GM18909 (cell line): ENCODE results near the gene CLMP.
"Not testable (repeated sequence)": the region's sequence is repeated elsewhere in the genome, so short reads cannot be mapped to it uniquely, and the experiment has no call there.

ENCODE experiments used
- ATAC-seq: cut with Tn5 transposase; IDR thresholded peaks from one replicate; pipeline ENCODE4 v1.9.1; 2021; ENCODE audit warnings: mild to moderate bottlenecking; ENCODE audit not compliant: unreplicated experiment, poor library complexity

Gene CLMP

GRCh38 chr11:123173856-123174186, 21.2 kb downstream of the CLMP start:
- ATAC-seq = no peak

GRCh38 chr11:123173040-123173855, 21.8 kb downstream of the CLMP start:
- no peak for ATAC-seq

GRCh38 chr11:123170929-123171328, 24.1 kb downstream of the CLMP start:
- no peak for ATAC-seq

GRCh38 chr11:123169821-123170220, 25.2 kb downstream of the CLMP start:
- ATAC-seq = no peak

GRCh38 chr11:123168955-123169484, 26.0 kb downstream of the CLMP start:
- no peak for ATAC-seq

GRCh38 chr11:123168241-123168640, 26.8 kb downstream of the CLMP start:
- no peak for ATAC-seq

GRCh38 chr11:123166071-123166559, 28.9 kb downstream of the CLMP start:
- no peak for ATAC-seq

- no peak for ATAC-seq
Observed at GRCh38 chr11:123164732-123165450, 30.2 kb downstream of the CLMP start.

- ATAC-seq = no peak
Observed at GRCh38 chr11:123163621-123164020, 31.4 kb downstream of the CLMP start.

GRCh38 chr11:123161376-123162030, 33.5 kb downstream of the CLMP start:
- ATAC-seq = no peak

GRCh38 chr11:123159183-123159857, 35.7 kb downstream of the CLMP start:
- ATAC-seq = no peak

- no peak for ATAC-seq
Observed at GRCh38 chr11:123158033-123159003, 36.7 kb downstream of the CLMP start.

- ATAC-seq = no peak
Observed at GRCh38 chr11:123152951-123153350, 42.1 kb downstream of the CLMP start.

- not testable (repeated sequence) for ATAC-seq
Observed at GRCh38 chr11:123152346-123152745, 42.7 kb downstream of the CLMP start.

- ATAC-seq = no peak
Observed at GRCh38 chr11:123151796-123152195, 43.3 kb downstream of the CLMP start.

- no peak for ATAC-seq
Observed at GRCh38 chr11:123151366-123151765, 43.7 kb downstream of the CLMP start.

GRCh38 chr11:123150882-123151281, 44.2 kb downstream of the CLMP start:
- no peak for ATAC-seq

GRCh38 chr11:123148965-123149364, 46.1 kb downstream of the CLMP start:
- no peak for ATAC-seq

- ATAC-seq = no peak
Observed at GRCh38 chr11:123145661-123146060, 49.4 kb downstream of the CLMP start.
